NCI-H748 treated with DMSO at 0.1 percent for 48 hours (cell line): Measurements from ENCODE around the gene ALDH2.
"Not testable (repeated sequence)": the region's sequence is repeated elsewhere in the genome, so short reads cannot be mapped to it uniquely, and the experiment has no call there.

Source experiments
- DNase-seq: peaks from one replicate; lab custom pipeline; 2025; lab: John Stamatoyannopoulos, UW

Gene ALDH2

DNA sequence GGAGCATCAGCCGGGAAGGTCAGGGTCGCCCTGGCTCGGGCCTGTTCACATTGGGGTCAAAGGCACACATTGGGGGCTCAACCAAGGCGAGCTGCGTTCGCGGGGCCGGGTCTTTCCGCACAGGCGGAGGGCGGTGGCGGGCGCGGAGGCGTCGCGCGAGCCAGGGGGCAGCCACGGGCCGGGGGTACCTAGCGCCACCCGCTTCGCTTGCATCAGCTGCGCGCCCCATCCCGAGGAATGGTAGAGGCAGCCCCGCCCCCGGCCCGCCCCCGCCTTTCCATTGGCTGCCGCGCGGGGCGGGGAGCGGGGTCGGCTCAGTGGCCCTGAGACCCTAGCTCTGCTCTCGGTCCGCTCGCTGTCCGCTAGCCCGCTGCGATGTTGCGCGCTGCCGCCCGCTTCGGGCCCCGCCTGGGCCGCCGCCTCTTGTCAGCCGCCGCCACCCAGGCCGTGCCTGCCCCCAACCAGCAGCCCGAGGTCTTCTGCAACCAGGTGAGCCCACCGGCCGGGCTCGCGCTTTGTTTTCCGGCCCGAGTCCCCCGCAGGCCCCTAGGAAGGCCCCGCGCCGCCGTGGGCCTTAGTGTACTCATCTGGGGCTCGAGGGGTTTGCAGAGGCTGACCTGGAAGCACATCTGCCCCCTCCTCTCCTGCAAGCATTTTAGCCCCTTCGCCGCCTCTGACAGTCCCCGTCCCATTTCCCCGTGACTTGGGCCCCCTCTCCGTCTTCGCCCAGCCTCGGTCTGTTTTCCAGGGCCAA is at the start of gene ALDH2:
Gene ALDH2, plus strand, starts transcription at position 326 of the 754 bp plus-strand sequence. Its CDS starts 50 bp downstream, at position 376.
- peak; percentile 28 for DNase-seq

DNA sequence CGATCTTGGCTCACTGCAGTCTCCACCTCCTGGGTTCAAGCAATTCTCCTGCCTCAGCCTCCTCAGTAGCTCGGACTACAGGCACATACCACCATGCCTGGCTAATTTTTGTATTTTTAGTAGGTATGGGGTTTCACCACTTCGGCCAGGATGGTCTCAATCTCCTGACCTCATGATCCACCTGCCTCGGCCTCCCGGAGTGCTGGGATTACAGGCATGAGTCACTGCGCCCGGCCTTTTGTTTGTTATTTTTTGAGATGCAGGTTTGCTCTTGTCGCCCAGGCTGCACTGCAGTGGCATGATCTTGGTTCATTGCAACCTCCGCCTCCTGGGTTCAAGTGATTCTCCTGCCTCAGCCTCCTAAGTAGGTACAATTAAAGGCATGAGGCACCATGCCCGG is 47.4 kb upstream of the ALDH2 start:
- not testable (repeated sequence) for DNase-seq

DNA sequence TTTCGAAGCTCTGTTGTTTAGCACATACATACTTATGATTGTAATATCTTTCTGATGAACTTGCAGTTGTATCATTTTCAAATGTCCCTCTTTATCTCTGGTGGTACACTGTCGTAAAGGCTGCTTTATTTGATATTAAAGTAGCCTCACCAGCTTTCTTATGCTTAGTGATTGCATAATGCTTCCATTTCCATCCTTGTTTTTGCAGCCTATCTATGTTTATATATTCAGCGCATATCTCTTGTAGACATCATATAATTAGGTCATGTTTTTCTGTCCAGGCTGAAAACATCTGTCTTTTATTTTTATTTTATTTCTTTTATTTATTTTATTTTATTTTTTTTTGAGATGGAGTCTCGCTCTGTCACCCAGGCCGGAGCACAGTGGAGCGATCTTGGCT is 46.3 kb upstream of the ALDH2 start:
- DNase-seq, result no peak

DNA sequence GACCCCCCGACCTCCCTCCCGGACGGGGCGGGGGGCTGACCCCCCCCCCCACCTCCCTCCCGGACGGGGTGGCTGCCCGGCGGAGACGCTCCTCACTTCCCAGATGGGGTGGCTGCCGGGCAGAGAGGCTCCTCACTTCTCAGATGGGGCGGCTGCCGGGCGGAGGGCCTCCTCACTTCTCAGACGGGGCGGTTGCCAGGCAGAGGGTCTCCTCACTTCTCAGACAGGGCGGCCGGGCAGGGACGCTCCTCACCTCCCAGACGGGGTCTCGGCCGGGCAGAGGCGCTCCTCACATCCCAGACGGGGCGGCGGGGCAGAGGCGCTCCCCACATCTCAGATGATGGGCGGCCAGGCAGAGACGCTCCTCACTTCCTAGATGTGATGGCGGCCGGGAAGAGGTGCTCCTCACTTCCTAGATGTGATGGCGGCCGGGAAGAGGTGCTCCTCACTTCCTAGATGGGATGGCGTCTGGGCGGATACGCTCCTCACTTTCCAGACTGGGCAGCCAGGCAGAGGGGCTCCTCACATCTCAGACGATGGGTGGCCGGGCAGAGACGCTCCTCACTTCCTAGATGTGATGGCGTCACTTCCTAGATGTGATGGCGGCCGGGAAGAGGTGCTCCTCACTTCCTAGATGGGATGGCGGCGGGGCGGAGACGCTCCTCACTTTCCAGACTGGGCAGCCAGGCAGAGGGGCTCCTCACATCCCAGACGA is 42.9 kb upstream of the ALDH2 start:
- DNase-seq, result not testable (repeated sequence)

DNA sequence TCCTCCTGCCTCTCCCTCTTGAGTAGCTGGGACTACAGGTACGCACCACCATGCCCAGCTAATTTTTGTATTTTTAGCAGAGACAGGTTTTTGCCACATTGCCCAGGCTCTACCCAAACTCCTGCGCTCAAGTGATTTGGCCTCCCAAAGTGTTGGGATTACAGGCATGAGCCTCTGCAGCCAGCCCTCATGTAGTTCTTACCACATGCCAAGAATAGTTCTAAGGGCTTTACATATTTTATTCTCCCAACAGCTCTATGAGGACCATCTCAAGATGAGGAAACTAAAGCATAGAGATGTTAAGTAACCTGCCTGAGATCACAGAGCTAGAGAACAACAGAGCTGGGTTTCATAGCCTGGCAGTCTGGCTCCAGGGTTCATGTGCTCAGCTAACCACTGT is 37.9 kb upstream of the ALDH2 start:
- no peak for DNase-seq

DNA sequence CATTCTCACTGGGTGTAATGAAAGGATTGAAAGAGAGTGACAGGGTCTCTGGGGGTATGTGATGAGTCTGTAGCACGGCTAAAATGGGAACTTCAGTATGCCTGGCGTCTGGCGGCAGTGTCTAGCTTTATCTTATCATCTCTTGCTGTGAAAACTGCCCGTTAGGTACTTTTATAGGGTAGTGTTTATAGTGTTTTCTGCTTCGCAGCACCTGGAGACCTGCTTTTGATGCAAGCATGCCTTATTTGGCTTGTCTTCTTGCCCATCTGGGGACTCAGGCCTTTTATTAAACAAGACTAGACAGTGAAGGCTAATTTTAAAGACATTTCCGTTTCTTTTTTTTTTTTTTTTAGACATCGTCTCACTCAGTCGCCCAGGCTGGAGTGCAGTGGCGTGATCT is 36.3 kb upstream of the ALDH2 start:
- no peak for DNase-seq

DNA sequence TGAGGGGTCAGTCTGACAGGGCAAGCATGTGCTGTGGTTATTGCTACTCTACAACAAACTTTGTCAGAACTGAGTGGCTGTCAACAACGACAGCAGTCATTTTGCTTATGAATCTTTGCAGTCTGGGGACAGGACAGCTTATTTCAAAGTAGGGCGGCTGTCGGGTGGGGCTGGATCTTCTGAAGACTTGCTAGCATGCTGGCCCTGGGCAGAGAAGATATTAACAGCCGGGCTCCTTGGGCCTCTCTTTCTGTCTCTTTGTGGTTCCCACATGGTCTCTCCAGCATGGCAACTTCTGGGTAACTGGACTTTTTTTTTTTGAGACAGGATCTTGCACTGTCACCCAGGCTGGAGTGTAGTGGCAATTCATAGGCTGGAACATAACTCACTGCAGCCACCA is 33.9 kb upstream of the ALDH2 start:
- no peak for DNase-seq

DNA sequence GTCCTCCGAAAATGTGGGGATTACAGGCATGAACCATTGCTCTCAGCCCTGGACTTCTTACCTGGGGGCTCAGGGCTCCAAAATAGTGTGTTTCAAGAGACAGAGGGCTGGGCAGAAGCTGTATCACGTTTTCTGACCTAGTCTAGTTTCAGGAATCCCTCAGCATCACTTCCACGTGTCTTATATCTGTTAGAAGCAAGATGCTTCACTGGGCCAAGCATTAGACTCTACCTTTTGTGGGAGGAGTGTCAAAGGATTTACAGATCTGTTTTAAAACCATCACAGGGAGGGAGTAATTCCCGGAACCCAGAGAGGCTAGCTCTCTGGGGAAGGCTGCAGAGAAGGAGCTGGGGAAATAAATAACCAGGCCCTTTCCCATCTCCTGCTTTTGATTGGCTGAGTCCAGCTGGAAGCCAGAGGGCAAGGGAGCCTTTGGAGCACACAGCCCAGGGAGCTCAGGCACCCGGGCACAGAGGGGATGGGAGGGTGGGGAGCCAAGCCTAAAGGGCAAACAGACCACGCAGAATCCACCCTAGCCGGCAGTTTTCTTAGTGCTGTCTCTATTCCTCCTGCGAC is 33.3 kb upstream of the ALDH2 start:
- DNase-seq, result no peak

DNA sequence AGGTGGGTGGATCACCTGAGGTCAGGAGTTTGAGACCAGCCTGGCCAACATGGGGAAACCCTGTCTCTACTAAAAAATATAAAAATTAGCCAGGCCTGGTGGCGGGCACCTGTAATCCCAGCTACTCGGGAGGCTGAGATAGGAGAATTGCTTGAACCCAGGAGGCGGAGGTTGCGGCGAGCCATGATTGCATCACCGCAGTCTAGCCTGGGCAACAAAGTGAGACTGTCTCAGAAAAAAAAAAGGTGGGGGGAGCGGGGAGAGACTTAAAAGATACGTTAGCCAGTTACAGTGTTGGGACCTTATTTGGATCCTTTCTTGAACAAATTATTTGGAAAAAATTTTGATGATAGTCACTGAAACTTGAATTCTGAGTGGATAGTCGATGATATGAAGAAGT is 27.2 kb upstream of the ALDH2 start:
- DNase-seq, result not testable (repeated sequence)

DNA sequence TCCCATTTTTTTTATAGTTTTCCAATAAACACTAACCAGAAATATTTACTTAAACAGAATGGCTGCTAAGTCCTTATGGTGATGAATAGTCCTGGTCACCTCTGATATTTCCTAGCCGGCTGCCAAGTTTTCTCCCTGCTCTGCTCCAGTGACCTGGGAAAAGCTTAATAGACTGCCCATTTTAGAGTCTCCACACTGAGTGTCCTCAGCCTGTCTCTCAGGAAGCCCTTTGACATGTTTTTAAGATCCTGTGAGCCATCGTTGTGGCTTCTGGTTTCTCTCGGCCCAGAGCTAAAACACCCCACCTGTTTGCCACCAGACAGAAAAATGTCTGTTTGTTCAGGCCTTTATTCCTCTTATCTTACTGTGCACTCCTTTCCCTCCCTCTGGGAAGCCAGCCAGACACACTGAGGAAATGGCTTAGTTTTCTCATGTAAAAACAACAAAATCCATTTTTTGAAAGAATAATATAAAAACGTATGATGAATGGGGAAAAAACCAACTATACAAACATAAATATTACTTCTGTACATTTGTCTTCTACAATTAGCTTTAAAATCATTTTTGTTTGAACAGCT is 25.4 kb upstream of the ALDH2 start:
- no peak for DNase-seq

DNA sequence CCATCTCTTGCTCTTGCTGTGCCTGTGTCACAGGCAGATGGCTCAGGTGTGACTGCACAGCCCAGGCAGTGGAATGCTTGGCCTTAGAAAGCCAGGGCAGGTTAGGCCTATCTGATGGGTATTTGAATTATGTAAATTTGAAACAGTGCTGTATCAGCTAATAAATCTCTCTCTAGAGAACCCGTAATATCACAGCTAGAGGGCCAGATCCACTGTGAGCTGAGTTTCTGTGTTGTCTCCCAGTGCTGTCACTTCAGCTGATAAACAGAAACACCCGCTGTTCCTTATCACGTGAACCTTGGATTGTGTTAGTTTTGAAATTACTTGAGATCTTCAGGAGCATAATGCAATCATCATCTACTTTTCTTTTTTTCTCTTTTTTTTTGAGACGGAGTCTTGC is 21.5 kb upstream of the ALDH2 start:
- no peak for DNase-seq

DNA sequence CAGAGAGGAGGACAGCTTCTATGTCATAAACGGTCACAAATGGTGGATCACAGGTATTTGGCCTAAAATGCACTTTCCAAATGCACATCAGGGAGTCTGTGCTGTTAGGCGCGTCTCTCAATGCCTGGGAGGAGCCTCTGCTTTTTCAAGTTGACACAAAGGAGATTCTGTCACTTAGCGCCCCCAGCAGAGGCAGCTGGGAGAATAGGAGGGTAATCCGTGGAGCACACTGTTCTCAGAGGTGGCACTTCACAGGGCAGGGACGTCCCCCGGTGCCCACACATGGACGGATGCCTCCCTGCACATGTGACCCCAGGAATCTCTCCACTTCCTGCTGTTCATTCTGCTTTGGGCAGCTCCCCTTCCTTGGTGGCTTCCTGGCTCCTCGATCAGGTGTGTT is 19.4 kb upstream of the ALDH2 start:
- DNase-seq, result no peak

DNA sequence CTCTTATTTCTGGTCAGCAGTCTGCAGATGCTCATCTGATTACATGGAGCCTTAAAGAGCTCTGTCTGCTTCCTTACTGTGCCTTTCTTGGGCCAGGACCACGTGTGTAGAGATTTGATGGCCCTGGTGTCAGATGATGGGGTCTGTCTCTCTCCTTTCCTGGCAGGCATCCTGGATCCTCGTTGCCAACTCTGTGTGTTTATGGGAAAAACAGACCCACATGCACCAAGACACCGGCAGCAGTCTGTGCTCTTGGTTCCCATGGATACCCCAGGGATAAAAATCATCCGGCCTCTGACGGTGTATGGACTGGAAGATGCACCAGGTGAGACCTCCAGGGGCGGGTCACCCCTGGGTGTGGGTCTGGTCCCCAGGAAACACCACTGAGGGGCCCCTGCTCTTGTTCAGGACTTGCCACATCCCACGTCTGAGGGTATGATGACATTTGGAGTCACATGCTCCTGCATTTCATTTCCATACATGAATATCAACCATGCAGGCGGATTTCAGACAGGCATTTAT is 18.5 kb upstream of the ALDH2 start:
- DNase-seq, result no peak

DNA sequence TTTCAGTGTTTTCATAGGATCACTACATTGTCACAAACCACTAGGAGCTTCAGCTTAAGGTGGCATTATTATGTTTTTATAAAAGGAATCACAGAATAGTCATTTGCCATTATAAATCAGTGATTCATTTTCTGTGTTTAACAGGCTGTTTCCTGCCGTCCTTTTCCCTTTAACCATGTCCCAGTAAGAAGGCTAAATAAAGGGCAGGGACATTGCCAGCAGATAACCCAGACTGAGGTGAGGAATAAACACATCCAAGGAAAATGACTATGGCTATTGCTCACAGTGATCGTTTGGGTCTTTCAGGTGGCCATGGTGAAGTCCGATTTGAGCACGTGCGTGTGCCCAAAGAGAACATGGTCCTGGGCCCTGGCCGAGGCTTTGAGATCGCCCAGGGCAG is 17.9 kb upstream of the ALDH2 start:
- no peak for DNase-seq

DNA sequence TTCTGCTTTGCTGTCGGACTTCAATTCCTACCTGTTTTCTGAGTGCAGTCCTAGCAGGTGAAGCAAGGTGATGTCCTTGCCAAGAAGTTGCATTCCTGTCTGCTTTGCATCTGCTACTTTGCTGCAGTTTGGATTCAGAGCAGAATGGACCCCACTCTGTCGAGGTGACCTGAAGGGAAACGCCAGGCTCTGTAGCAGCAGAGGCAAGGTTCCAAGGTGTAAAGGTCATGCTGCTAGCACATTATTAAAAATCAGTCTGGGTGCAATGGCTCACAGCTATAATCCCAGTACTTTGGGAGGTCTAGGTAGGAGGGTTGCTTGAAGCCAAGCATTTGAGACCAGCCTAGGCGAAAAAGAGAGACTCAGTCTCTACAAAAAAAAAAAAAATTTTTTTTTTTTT is 17.3 kb upstream of the ALDH2 start:
- no peak for DNase-seq

DNA sequence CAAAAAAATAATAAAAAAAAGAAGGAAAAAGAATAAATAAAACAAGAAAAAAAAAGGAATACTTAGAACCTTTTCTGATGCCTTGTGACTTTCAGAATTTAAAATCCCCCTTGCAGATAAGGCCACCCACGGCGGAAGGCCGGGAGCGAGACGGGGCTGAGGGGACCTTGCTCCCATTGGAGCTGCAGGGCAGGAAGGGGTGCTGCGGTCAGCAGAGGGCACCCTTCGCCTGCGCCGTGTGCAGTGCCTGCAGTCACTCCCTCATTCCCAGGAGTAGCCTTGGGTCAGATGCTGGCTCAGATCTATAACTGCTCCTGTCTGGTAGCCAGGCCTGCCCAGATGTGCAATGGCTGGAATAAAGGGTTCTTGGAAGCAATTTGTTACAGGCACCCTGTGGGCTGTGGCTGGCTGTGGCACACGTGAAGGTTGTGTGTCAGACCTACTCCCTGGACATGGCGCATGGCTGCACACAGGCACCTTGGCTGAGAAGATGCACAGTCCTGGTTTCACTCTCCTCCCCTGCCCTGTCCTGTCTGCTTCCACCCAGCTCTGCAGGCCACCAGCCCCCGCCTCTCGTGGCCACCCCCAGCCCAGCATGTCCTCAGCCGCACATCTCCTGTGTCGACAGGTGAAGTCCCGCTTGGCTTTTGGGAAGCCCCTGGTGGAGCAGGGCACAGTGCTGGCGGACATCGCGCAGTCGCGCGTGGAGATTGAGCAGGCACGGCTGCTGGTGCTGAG is 13.4 kb upstream of the ALDH2 start:
- DNase-seq, result peak; percentile 12

DNA sequence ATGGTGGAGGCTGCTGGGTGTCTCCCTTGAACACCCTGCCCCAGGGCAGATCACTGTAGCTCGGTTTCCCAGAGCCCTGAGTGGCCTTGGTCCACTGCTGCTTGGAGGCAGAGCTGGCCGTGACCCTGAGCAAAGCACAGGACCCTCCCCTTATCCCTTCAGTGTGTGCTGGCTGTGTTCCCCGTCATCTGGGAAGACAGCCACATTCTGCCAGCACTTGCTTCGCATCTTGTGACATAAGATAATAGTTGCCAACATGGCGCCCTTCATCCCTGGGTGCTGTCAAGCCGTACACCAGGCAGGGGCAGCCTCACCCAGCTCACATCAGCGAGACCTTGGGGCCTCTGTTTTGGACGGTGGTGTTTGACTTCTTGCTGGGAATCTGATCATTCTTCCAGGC is 12.1 kb upstream of the ALDH2 start:
- no peak for DNase-seq

DNA sequence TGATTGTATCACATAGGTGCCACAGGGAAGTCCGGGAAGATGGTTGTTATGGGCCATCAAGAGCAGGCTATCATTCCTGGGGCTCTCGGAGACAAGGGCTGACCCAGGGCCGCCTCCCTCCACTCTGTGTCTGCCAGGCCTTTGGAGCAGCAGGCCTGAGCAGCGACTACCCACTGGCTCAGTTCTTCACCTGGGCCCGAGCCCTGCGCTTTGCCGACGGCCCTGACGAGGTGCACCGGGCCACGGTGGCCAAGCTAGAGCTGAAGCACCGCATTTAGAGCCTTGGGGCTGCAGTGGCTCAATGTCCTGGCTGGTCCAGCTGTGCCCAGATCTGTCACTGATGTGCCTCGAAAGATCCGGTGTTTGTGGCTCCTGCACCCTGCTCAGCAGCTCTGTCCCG is 10.5 kb upstream of the ALDH2 start:
- DNase-seq, result no peak

DNA sequence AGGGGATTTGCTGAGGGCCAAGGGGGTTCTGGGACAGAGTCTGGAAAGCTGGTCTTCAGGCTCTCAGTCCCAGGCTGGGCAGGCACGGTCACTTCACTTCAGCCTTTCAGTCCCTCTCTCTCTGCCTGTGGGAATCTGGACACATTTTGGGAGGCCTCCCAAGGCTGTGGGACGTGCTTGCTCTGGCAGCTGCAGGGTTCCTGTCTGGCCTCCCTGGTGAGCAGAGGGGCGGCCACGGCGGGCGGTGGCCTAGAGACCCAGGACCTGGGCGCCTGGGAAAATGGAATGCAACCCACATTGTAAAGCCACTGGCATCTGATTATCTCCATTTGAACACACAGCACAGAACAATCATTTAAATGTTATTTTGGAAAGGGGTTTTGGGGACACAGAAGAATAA is 10.1 kb upstream of the ALDH2 start:
- no peak for DNase-seq

DNA sequence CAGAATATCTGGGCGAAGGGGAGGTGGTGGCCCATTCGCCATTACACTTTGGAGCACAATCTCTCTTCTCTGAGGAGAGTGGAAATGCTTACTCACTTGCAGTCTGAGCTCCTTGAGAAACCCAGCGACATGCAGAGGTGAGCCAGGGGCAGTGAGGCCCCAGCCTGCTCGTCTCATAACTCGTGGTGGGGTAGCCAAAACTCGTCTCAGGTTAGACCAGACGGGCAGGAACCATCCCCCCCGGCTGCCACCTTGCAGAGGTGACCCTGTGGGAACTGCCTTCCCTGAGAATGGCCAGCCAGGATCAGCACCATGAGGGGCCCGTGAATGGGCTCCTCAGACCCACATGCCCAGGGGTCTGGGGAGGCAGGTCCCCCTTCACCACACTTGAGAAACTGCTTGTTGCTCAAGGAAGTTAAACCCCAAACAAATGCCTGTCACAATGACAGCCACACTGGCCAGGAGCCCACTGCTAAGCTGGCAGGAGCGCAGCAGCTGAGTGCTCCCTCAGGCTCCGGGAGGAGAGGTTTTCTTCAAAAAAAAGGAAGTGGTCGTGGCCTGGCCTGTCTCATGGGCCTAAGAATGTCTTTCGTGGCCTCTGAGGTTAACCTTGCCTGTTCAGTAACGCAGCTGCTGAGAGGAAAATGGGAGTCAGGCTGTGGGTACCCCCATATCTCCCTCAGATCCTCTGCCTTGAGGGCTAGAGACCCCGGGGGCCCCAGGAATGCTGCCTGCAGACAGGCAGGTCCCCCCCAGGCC is 9.2 kb upstream of the ALDH2 start:
- DNase-seq, result no peak

DNA sequence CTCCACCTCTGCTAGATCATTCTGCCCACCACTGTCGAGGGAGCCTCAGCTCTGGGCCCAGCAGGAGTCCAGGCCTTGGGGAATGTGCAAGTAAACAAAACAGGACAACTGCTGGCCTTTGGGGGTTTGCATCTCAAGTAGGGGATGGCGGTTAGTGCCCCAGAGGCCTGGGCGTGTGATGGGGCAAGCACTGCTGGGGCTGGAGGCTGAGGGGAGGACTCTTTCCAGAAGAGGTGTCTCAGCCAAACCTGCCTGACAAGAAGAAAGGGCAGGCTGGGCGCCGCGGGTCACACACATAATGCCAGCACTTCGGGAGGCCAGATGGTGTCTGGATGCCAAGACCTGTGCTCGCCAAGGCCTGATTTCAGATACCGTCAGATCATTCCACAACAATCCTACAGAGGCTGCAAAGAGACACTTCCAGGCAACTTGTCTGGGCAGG is 8.6 kb upstream of the ALDH2 start:
- DNase-seq, result no peak
